ENCODE results near the gene SAFB.

SAFB gene

DNA sequence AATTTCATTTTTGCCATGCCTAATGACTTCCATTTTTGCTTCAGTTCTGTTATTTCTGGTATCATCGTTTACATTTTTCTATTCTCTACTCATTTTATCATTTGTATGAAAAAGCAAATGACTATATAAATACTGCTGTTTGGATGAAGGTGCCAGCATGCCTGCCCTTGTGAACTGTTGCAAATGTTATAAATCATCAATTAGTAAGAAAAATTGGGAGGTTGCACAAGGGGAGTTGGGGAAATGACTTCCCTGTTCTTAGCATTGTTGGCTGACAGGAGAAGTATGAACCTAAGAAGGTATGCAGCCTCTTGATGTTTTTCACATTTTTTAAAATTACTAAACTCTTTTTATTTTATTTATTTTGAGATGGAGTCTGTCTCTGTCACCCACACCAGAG is 15.1 kb downstream of the SAFB start:
- TF ChIP-seq, protein P1, sequence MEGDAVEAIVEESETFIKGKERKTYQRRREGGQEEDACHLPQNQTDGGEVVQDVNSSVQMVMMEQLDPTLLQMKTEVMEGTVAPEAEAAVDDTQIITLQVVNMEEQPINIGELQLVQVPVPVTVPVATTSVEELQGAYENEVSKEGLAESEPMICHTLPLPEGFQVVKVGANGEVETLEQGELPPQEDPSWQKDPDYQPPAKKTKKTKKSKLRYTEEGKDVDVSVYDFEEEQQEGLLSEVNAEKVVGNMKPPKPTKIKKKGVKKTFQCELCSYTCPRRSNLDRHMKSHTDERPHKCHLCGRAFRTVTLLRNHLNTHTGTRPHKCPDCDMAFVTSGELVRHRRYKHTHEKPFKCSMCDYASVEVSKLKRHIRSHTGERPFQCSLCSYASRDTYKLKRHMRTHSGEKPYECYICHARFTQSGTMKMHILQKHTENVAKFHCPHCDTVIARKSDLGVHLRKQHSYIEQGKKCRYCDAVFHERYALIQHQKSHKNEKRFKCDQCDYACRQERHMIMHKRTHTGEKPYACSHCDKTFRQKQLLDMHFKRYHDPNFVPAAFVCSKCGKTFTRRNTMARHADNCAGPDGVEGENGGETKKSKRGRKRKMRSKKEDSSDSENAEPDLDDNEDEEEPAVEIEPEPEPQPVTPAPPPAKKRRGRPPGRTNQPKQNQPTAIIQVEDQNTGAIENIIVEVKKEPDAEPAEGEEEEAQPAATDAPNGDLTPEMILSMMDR (IDR thresholded peaks at IDR 0.05; ENCODE audit: low read depth, low read length) = no peak
- no peak overlapping the region for H3K4me3 ChIP-seq (ENCODE audit: low read depth, low read length)

GRCh38 chr19:5641171-5641570 is 18.3 kb downstream of the SAFB start:
- TF ChIP-seq, protein P1 (IDR thresholded peaks at IDR 0.05; ENCODE audit: low read depth, low read length) = no peak
- H3K4me3 ChIP-seq (ENCODE audit: low read depth, low read length) = no peak overlapping the region

- TF ChIP-seq, protein P1 (IDR thresholded peaks at IDR 0.05; ENCODE audit: low read depth, low read length) = no peak
- no peak overlapping the region for H3K4me3 ChIP-seq (ENCODE audit: low read depth, low read length)
These were observed 19.3 kb downstream of the SAFB start for GRCh38 chr19:5642204-5642603.

DNA sequence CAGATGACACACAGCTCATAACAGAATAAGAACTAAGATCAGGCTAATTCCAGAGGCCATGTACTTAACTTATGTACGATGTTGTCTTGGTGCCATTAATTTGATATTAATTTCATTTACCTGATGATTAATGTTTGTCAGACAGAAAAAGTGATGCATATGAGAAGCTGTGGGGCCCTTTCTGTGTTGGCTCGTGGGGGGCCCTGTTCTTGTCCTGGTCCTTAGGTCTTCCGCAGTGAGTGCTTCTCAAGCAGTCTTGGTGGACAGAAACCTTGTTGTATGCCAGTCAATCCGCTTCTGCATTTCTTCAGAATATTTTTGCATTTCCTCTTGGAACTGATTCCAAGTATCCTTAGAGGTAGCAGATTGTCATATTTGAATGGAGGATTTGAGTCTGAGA is 20.2 kb downstream of the SAFB start:
- H3K4me3 ChIP-seq (ENCODE audit: low read depth, low read length) = no peak overlapping the region
- TF ChIP-seq, protein P1 (IDR thresholded peaks at IDR 0.05; ENCODE audit: low read depth, low read length) = no peak

DNA sequence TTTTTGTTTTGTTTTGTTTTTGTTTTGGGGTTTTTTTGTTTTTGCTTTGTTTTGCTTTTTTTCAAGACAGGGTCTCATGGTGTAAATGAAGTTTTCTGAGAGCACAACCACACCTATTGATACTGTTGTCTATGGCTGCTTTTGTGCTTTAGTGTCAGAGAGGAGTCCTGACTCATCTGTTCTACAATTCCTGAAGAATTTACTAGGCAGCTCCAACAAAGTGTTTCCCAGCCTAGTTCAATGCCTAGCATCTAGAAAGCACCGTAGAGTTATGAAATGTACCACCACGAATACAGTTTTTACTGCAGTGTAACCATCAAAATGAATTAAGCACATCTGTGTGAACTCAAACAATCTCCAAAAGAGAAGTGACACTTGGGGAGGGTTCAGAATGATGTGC is 21.2 kb downstream of the SAFB start:
- TF ChIP-seq, protein P1 (IDR thresholded peaks at IDR 0.05; ENCODE audit: low read depth, low read length) = no peak
- H3K4me3 ChIP-seq (ENCODE audit: low read depth, low read length) = no peak overlapping the region

GRCh38 chr19:5645409-5645808 is 22.5 kb downstream of the SAFB start:
- TF ChIP-seq, protein P1 (IDR thresholded peaks at IDR 0.05; ENCODE audit: low read depth, low read length) = no peak
- no peak overlapping the region for H3K4me3 ChIP-seq (ENCODE audit: low read depth, low read length)

DNA sequence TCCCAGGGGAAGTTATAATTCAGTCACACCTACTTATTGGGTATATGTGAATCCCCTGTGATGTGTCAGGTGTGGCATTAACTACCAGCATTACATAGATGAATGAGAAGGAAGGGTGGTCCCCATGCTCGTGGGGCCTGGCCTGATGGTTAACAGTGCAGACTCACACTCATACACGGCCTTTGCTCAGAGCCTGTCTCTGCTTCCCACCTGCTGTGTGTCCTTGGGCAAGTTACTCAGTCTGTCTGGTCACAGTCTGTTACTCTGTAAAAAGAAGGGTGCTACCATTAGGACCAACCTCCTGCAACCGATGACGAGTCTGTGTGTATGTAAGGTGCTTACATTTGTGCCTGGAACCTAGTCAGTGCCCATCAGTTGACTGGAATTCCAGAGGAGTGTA is 23.8 kb downstream of the SAFB start:
- TF ChIP-seq, protein P1 (IDR thresholded peaks at IDR 0.05; ENCODE audit: low read depth, low read length) = no peak
- no peak overlapping the region for H3K4me3 ChIP-seq (ENCODE audit: low read depth, low read length)

Data from WI38 (cell line).